SK-N-SH treated with all-trans-retinoic acid at 6 μM for 48 hours (cell line): ENCODE results near the gene STEAP4.
"Not testable (repeated sequence)": the region's sequence is repeated elsewhere in the genome, so short reads cannot be mapped to it uniquely, and the experiment has no call there.

Experiments used
- ATAC-seq: fragments of 200-7000 bp; cut with Tn5 transposase; 3 replicates; pipeline ENCODE4 v1.9.1; 2020; ENCODE audit warnings: mild to moderate bottlenecking, moderate library complexity
- ARNTL ChIP-seq: fragments of 450-650 bp; formaldehyde crosslinking; IDR thresholded peaks from 2 replicates; pipeline ENCODE4 v1.5.0; 2020; ENCODE audit warnings: low read depth, mild to moderate bottlenecking, moderate library complexity, borderline replicate concordance
- BACH2 ChIP-seq: fragments of 250-450 bp; sonication (Bioruptor Pico); IDR thresholded peaks from 2 replicates; pipeline ENCODE4 v1.9.0; 2021; ENCODE audit warnings: mild to moderate bottlenecking, borderline replicate concordance
- GLIS3 ChIP-seq: fragments of 250-450 bp; sonication (Bioruptor Pico); IDR thresholded peaks from 2 replicates; pipeline ENCODE4 v1.5.0; 2020; ENCODE audit warnings: mild to moderate bottlenecking, moderate library complexity
- ISL1 ChIP-seq: fragments of 250-450 bp; sonication (Bioruptor Pico); IDR thresholded peaks from 2 replicates; pipeline ENCODE4 v2.1.2; 2022; ENCODE audit warnings: mild to moderate bottlenecking, moderate library complexity
- OSR1 ChIP-seq: fragments of 250-450 bp; sonication (Bioruptor Pico); IDR thresholded peaks from 2 replicates; pipeline ENCODE4 v1.8.0; 2022; ENCODE audit warnings: moderate library complexity, mild to moderate bottlenecking, inconsistent platforms
- PATZ1 ChIP-seq: fragments of 250-450 bp; sonication (Bioruptor Pico); IDR thresholded peaks from 2 replicates; pipeline ENCODE4 v1.8.0; 2020; ENCODE audit warnings: mild to moderate bottlenecking, moderate library complexity, borderline replicate concordance
- POU6F1 ChIP-seq: fragments of 250-450 bp; sonication (Bioruptor Pico); IDR thresholded peaks from 2 replicates; pipeline ENCODE4 v1.8.0; 2021; ENCODE audit warnings: low read depth, mild to moderate bottlenecking, moderate library complexity, borderline replicate concordance
- RARB ChIP-seq: fragments of 250-450 bp; sonication (Bioruptor Pico); IDR thresholded peaks from 2 replicates; pipeline ENCODE4 v1.8.0; 2021; ENCODE audit warnings: mild to moderate bottlenecking, moderate library complexity
- SNAI2 ChIP-seq: fragments of 250-450 bp; sonication (Bioruptor Pico); IDR thresholded peaks from 2 replicates; pipeline ENCODE4 v1.5.0; 2020; ENCODE audit warnings: mild to moderate bottlenecking, moderate library complexity
- TCF4 ChIP-seq: fragments of 250-450 bp; sonication (Bioruptor Pico); IDR thresholded peaks from 2 replicates; pipeline ENCODE4 v1.8.0; 2021; ENCODE audit warnings: mild to moderate bottlenecking, moderate library complexity, borderline replicate concordance
- TOX ChIP-seq: fragments of 250-450 bp; sonication (Bioruptor Pico); IDR thresholded peaks from 2 replicates; pipeline ENCODE4 v1.8.0; 2021; ENCODE audit warnings: mild to moderate bottlenecking, moderate library complexity, borderline replicate concordance
- TSHZ2 ChIP-seq: fragments of 250-450 bp; sonication (Bioruptor Pico); IDR thresholded peaks from 2 replicates; pipeline ENCODE4 v1.5.0; 2020; ENCODE audit warnings: mild to moderate bottlenecking, moderate library complexity
- ZC3H10 ChIP-seq: fragments of 250-450 bp; sonication (Bioruptor Pico); IDR thresholded peaks from 2 replicates; pipeline ENCODE4 v1.5.1; 2021; ENCODE audit warnings: mild to moderate bottlenecking, moderate library complexity
- ZFP3 ChIP-seq: fragments of 250-450 bp; sonication (Bioruptor Pico); IDR thresholded peaks from 2 replicates; pipeline ENCODE4 v1.5.0; 2020; ENCODE audit warnings: mild to moderate bottlenecking, moderate library complexity
- ZFP30 ChIP-seq: fragments of 450-650 bp; formaldehyde crosslinking; IDR thresholded peaks from 2 replicates; pipeline ENCODE4 v1.5.0; 2022; ENCODE audit warnings: mild to moderate bottlenecking, moderate library complexity
- ZNF565 ChIP-seq: fragments of 450-650 bp; formaldehyde crosslinking; conservative IDR thresholded peaks from 2 replicates; pipeline ENCODE4 v1.5.0; 2020; ENCODE audit warnings: low read depth, mild to moderate bottlenecking, moderate library complexity
- ZNF70 ChIP-seq: fragments of 450-650 bp; formaldehyde crosslinking; IDR thresholded peaks from 2 replicates; pipeline ENCODE4 v1.5.0; 2020; ENCODE audit warnings: mild to moderate bottlenecking, moderate library complexity
- ZNF8 ChIP-seq: fragments of 450-650 bp; formaldehyde crosslinking; IDR thresholded peaks from 2 replicates; pipeline ENCODE4 v1.5.0; 2020; ENCODE audit warnings: mild to moderate bottlenecking, moderate library complexity
- TF ChIP-seq, protein P1 (sequence below): fragments of 250-450 bp; sonication (Bioruptor Pico); IDR thresholded peaks from 2 replicates; pipeline ENCODE4 v1.5.1; 2021; ENCODE audit warnings: mild to moderate bottlenecking, moderate library complexity

STEAP4 gene

GRCh38 chr7:88260719-88261118, 46.0 kb downstream of the STEAP4 start (continued):
- TF ChIP-seq, protein P1, sequence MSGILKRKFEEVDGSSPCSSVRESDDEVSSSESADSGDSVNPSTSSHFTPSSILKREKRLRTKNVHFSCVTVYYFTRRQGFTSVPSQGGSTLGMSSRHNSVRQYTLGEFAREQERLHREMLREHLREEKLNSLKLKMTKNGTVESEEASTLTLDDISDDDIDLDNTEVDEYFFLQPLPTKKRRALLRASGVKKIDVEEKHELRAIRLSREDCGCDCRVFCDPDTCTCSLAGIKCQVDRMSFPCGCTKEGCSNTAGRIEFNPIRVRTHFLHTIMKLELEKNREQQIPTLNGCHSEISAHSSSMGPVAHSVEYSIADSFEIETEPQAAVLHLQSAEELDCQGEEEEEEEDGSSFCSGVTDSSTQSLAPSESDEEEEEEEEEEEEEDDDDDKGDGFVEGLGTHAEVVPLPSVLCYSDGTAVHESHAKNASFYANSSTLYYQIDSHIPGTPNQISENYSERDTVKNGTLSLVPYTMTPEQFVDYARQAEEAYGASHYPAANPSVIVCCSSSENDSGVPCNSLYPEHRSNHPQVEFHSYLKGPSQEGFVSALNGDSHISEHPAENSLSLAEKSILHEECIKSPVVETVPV = peak; percentile 43; the same call in 1 of the 2 replicates
- peak; percentile 61; the same call in 1 of the 2 replicates for TF ChIP-seq SNAI2 (CRISPR knock-in tag)
- no peak for TF ChIP-seq ZNF8
- peak; percentile 88 for TF ChIP-seq GLIS3 (CRISPR knock-in tag)
- no peak for TF ChIP-seq OSR1
- TF ChIP-seq ZNF70 = peak; percentile 50; the same call in 1 of the 2 replicates
- TF ChIP-seq ISL1 (CRISPR knock-in tag) = peak; percentile 96
- TF ChIP-seq BACH2 (CRISPR knock-in tag) = no peak
- no peak for TF ChIP-seq RARB (CRISPR knock-in tag)
- TF ChIP-seq TCF4 = peak; percentile 91; the same call in 1 of the 2 replicates
- TF ChIP-seq PATZ1 (CRISPR knock-in tag) = no peak
- no peak for TF ChIP-seq ZNF565 (CRISPR knock-in tag)
- no peak for TF ChIP-seq TOX (CRISPR knock-in tag)
- TF ChIP-seq ARNTL (CRISPR knock-in tag) = 0 out of 2 replicates have a peak, but pooled peaks have one; percentile 50
- TF ChIP-seq, all 23 proteins: peak for 13

DNA sequence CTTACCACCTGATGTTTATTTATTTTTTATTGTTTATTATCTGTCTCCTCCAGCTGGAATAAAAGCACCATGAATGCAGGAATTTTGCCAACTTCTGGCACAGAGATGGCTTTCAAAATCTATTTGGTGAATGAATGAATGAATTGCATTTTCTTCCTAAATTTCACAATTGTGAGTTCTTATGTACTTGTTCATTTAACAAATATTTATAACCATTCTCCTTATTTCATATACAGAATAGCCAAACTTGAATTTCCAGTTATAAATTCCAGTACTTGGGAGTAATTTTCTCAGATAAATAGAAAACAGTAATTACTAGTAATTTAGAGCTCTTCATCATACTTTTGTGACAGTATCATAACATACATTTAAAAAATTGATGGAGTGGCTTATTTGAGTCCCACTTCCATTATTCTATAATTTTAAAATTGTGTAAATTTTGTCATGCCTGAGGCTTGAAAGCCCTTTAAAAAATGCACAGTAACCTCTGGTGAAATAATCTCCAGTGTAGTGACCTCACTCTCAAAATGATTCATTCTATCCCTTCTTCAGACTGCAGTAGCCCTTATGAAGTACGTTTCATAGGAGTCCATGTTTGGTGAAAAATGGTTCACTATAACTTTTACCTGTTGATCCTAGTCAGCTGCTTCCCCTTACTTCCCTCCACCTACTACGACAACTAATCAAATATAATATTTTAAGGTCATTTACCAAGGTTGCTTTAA, 46.9 kb downstream of the STEAP4 start:
- TF ChIP-seq TOX (CRISPR knock-in tag) (no peak), ZFP30 (CRISPR knock-in tag) (no peak), RARB (CRISPR knock-in tag) (no peak), PATZ1 (CRISPR knock-in tag) (no peak), OSR1 (no peak), ZNF70 (no peak), ZNF565 (CRISPR knock-in tag) (no peak), GLIS3 (CRISPR knock-in tag) (no peak), TSHZ2 (CRISPR knock-in tag) (no peak), TCF4 (no peak), ISL1 (CRISPR knock-in tag) (no peak), POU6F1 (no peak), ZC3H10 (CRISPR knock-in tag) (no peak), ZFP3 (no peak; the same call in 1 of the 2 replicates)
- TF ChIP-seq, all 23 proteins: peak for 0
- no peak for ATAC-seq

DNA sequence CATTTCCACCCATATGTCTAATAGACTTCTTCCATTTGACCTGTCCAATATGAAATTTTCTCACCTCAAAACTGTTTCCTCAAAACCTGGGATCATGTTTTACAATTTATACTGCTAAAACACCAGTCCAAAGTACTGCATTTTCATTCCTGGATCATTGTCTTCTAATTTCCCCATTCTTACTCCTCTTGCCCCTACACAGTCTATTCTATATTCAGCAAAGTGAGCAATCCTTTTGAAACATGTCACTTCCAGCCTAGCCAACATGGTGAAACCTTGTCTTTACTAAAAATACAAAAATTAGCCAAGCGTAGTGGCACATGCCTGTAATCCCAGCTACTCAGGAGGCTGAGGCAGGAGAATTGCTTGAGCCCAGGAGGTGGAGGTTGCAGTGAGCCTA, 48.4 kb downstream of the STEAP4 start:
- ATAC-seq = not testable (repeated sequence)
